GM21529 (cell line): ENCODE data around the gene HYAL2.

ENCODE experiments used
- ATAC-seq: cut with Tn5 transposase; IDR thresholded peaks from one replicate; pipeline ENCODE4 v1.9.1; 2021; ENCODE audit not compliant: unreplicated experiment

The HYAL2 gene

GRCh38 chr3:50322386-50323091 is at the start of gene HYAL2:
HYAL2 (minus strand) TSS chr3:50322745; CDS start chr3:50320489, 2,256 bp downstream.
- ATAC-seq, result no peak

GRCh38 chr3:50371133-50371685 is 48.7 kb upstream of the HYAL2 start:
- no peak for ATAC-seq

- ATAC-seq, result no peak
These were observed 48.0 kb upstream of the HYAL2 start for GRCh38 chr3:50370594-50370993.

GRCh38 chr3:50369012-50369670 is 46.6 kb upstream of the HYAL2 start:
- ATAC-seq, result no peak

- ATAC-seq, result no peak
These were observed 43.3 kb upstream of the HYAL2 start for GRCh38 chr3:50365842-50366220.

- ATAC-seq, result peak; percentile 87
These were observed 42.7 kb upstream of the HYAL2 start for GRCh38 chr3:50365080-50365841.

GRCh38 chr3:50364573-50365079 is 42.1 kb upstream of the HYAL2 start:
- ATAC-seq, result peak; percentile 15

GRCh38 chr3:50359760-50360110 is 37.2 kb upstream of the HYAL2 start:
- peak; percentile 10 for ATAC-seq

- peak; percentile 98 for ATAC-seq
These were observed 36.6 kb upstream of the HYAL2 start, which contains the start of gene TMEM115 for GRCh38 chr3:50358911-50359759. TMEM115 (minus strand) TSS chr3:50359521; CDS start chr3:50359063, 458 bp downstream.

- no peak for ATAC-seq
These were observed 35.9 kb upstream of the HYAL2 start for GRCh38 chr3:50358355-50358910.

- no peak for ATAC-seq
These were observed 34.9 kb upstream of the HYAL2 start for GRCh38 chr3:50357481-50357880.

- no peak for ATAC-seq
These were observed 34.0 kb upstream of the HYAL2 start for GRCh38 chr3:50356553-50356952.

- ATAC-seq, result no peak
These were observed 33.4 kb upstream of the HYAL2 start for GRCh38 chr3:50355829-50356552.

- ATAC-seq, result no peak
These were observed 32.3 kb upstream of the HYAL2 start for GRCh38 chr3:50354850-50355249.

GRCh38 chr3:50354186-50354764 is 31.7 kb upstream of the HYAL2 start:
- ATAC-seq, result no peak

- ATAC-seq, result no peak
These were observed 30.9 kb upstream of the HYAL2 start for GRCh38 chr3:50353245-50354004.

GRCh38 chr3:50352781-50353180 is 30.2 kb upstream of the HYAL2 start:
- ATAC-seq, result no peak

- no peak for ATAC-seq
These were observed 28.8 kb upstream of the HYAL2 start for GRCh38 chr3:50351323-50351697.
